ENCODE measurements around the gene ISOC2.

Gene ISOC2

GRCh38 chr19:55486043-55486970 lies 24.9 kb upstream of the ISOC2 start:
- no peak for TF ChIP-seq CTCF (IDR thresholded peaks at IDR 0.05; ENCODE audit: control extremely low read depth, extremely low read depth, low read depth, missing control alignments)
- DNase-seq (ENCODE audit: extremely low spot score): no peak
- POLR2A ChIA-PET: no interaction called here
- CTCF ChIA-PET: interaction anchor here (1.3 to 6.3 kb wide), 6 partner anchors 10 to 152 kb away, joined by 3 to 44 read pairs (median 6); partner anchors contain the start of gene ZNF628

- POLR2A ChIA-PET: interaction anchor here (0.8 kb wide), 1 partner anchor 24 kb away, joined by 4 read pairs; the partner anchor contains the start of gene ISOC2
- CTCF ChIA-PET: interaction anchor here (0.9 to 6.3 kb wide), 7 partner anchors 9 to 184 kb away, joined by 3 to 44 read pairs (median 4); partner anchors contain the start of gene ZNF628
- no peak for DNase-seq (ENCODE audit: extremely low spot score)
- TF ChIP-seq CTCF (IDR thresholded peaks at IDR 0.05; ENCODE audit: control extremely low read depth, extremely low read depth, low read depth, missing control alignments): no peak
Observed at GRCh38 chr19:55485439-55486011, 24.1 kb upstream of the ISOC2 start.

GRCh38 chr19:55484593-55485438 lies 23.4 kb upstream of the ISOC2 start, which contains the start of gene NAT14:
Gene NAT14, plus strand, starts transcription at chr19:55485188. Its CDS starts 521 bp downstream, at chr19:55485709.
- no peak for TF ChIP-seq CTCF (IDR thresholded peaks at IDR 0.05; ENCODE audit: control extremely low read depth, extremely low read depth, low read depth, missing control alignments)
- POLR2A ChIA-PET: interaction anchor here (0.6 to 0.8 kb wide), 2 partner anchors 23 to 84 kb away, joined by 4 read pairs; partner anchors contain the start of gene ISOC2
- peak; percentile 91 for DNase-seq (ENCODE audit: extremely low spot score)
- CTCF ChIA-PET: interaction anchor here (0.9 to 6.3 kb wide), 8 partner anchors 9 to 208 kb away, joined by 3 to 44 read pairs (median 4); partner anchors contain the start of gene ZNF628

- TF ChIP-seq CTCF (IDR thresholded peaks at IDR 0.05; ENCODE audit: control extremely low read depth, extremely low read depth, low read depth, missing control alignments): no peak
- DNase-seq (ENCODE audit: extremely low spot score): no peak
- POLR2A ChIA-PET: no interaction called here
- CTCF ChIA-PET: interaction anchor here (0.9 to 6.3 kb wide), 5 partner anchors 16 to 207 kb away, joined by 3 to 44 read pairs (median 6); no protein-coding TSS in a partner anchor
Observed at GRCh38 chr19:55483706-55484592, 22.5 kb upstream of the ISOC2 start.

- TF ChIP-seq CTCF (IDR thresholded peaks at IDR 0.05; ENCODE audit: control extremely low read depth, extremely low read depth, low read depth, missing control alignments): no peak
- CTCF ChIA-PET: interaction anchor here (0.8 to 6.3 kb wide), 3 partner anchors 9 to 21 kb away, joined by 3 to 44 read pairs (median 37); no protein-coding TSS in a partner anchor
- POLR2A ChIA-PET: no interaction called here
- DNase-seq (ENCODE audit: extremely low spot score): no peak
Observed at GRCh38 chr19:55482967-55483705, 21.7 kb upstream of the ISOC2 start.
